K562 (cell line): ENCODE data around the gene ALDH5A1. TPM values are rescaled to one million over a fixed set of nuclear protein-coding genes. Genes with fewer than 3 reads are reported as not detected.

Experiments used
- DMBX1 ChIP-seq: fragments of 250-450 bp; sonication (Bioruptor Pico); IDR thresholded peaks from 2 replicates; pipeline ENCODE4 v1.8.0; 2022; ENCODE audit warnings: inconsistent platforms, mild to moderate bottlenecking, moderate library complexity, borderline replicate concordance
- GTF2E2 ChIP-seq: fragments of 200-800 bp; sonication (Bioruptor generic); IDR thresholded peaks from 2 replicates; pipeline ENCODE4 v1.6.1; 2016; ENCODE audit warnings: missing genetic modification characterization, missing compliant biosample characterization
- IRF1 ChIP-seq: sonication (generic); formaldehyde crosslinking; IDR thresholded peaks from 2 replicates; pipeline ENCODE4 v1.8.0; 2022; ENCODE audit warnings: missing genetic modification reagents, mild to moderate bottlenecking, borderline replicate concordance
- MED1 ChIP-seq: sonication (generic); formaldehyde crosslinking; IDR thresholded peaks from 2 replicates; pipeline ENCODE4 v1.8.1; 2023; ENCODE audit warnings: missing genetic modification reagents, borderline replicate concordance
- MEIS2 ChIP-seq: fragments of 450-650 bp; IDR thresholded peaks from 2 replicates; pipeline ENCODE4 v1.6.1; 2014; ENCODE audit warnings: mild to moderate bottlenecking; ENCODE audit not compliant: partially characterized antibody
- MIER1 ChIP-seq: fragments of 450-650 bp; IDR thresholded peaks from 2 replicates; pipeline ENCODE4 v1.6.1; 2016; ENCODE audit warnings: antibody characterized with exemption, mild to moderate bottlenecking, low read depth
- NFATC3 ChIP-seq: fragments of 450-650 bp; IDR thresholded peaks from 2 replicates; pipeline ENCODE4 v1.6.1; 2017; ENCODE audit warnings: mild to moderate bottlenecking
- RBM17 ChIP-seq: fragments of 200-400 bp; formaldehyde crosslinking; IDR thresholded peaks from 2 replicates; pipeline ENCODE4 v1.6.1; 2017; ENCODE audit warnings: low read depth, mild to moderate bottlenecking, low read length, borderline replicate concordance
- TAF1 ChIP-seq: IDR thresholded peaks from 2 replicates; pipeline ENCODE4 v1.6.1; 2011; ENCODE audit warnings: mild to moderate bottlenecking, low read length, moderate library complexity; ENCODE audit not compliant: insufficient read depth, control insufficient read depth, severe bottlenecking; ENCODE audit errors: extremely low read depth
- TAL1 ChIP-seq: fragments of 450-650 bp; IDR thresholded peaks from 2 replicates; pipeline ENCODE4 v1.6.1; 2016; ENCODE audit warnings: mild to moderate bottlenecking
- U2AF1 ChIP-seq: fragments of 200-400 bp; formaldehyde crosslinking; optimal IDR thresholded peaks from 2 replicates; pipeline ENCODE3; 2017; ENCODE audit warnings: mild to moderate bottlenecking, low read depth, low read length, moderate library complexity
- ZBTB8A ChIP-seq: fragments of 450-650 bp; IDR thresholded peaks from 2 replicates; pipeline ENCODE4 v1.6.1; 2018; ENCODE audit warnings: mild to moderate bottlenecking, moderate library complexity; ENCODE audit not compliant: partially characterized antibody
- ZNF217 ChIP-seq: sonication (generic); formaldehyde crosslinking; IDR thresholded peaks from 2 replicates; pipeline ENCODE4 v1.8.0; 2022; ENCODE audit warnings: mild to moderate bottlenecking, missing genetic modification reagents
- ZNF253 ChIP-seq: fragments of 250-450 bp; sonication (Bioruptor Pico); conservative IDR thresholded peaks from 2 replicates; pipeline ENCODE4 v1.6.1; 2021; ENCODE audit warnings: mild to moderate bottlenecking
- ZNF57 ChIP-seq: fragments of 450-650 bp; formaldehyde crosslinking; IDR thresholded peaks from 2 replicates; pipeline ENCODE4 v1.4.0; 2020; ENCODE audit warnings: mild to moderate bottlenecking, moderate library complexity
- polyA plus RNA-seq, 8 experiments: library from polyadenylated mRNA; depleted of rRNA in 4 of 8; stranded (reverse) in 5 of 8; unstranded in 3 of 8; fragments of >200 nt; fragmentation: Nextera tagmentation in 2 of 8; fragmentation: Illumina TruSeq in 1 of 8; extraction: Ambion mirVana in 2 of 8; extraction: Trizol in 1 of 8; gene quantifications; 2 replicates each; pipeline versions ENCODE4 v1.2.1 to v1.2.3, GENCODE V29; 2011 to 2014; ENCODE audit warnings: inconsistent platforms in 1 of 8, missing spikeins in 1 of 8
- total RNA-seq, 7 experiments: library from RNA; depleted of rRNA in 6 of 7; stranded (reverse); fragments of >200 nt in 6 of 7; fragmentation: Illumina TruSeq in 2 of 7; extraction: Trizol in 2 of 7; gene quantifications; 2 replicates each; pipeline versions ENCODE4 v1.2.1 to v1.2.3, GENCODE V29; 2011 to 2021; ENCODE audit warnings: low replicate concordance in 1 of 7
- TF ChIP-seq, protein P1 (sequence below), 2 experiments: fragments of 450-650 bp; formaldehyde crosslinking in 1 of 2; IDR thresholded peaks; 2 replicates each; pipeline versions ENCODE4 v1.4.0 to v1.6.1; 2014 to 2020; ENCODE audit warnings: mild to moderate bottlenecking in 2 of 2, borderline replicate concordance in 1 of 2, low read depth in 1 of 2
- TF ChIP-seq, protein P2 (sequence below): fragments of 450-650 bp; IDR thresholded peaks from 2 replicates; pipeline ENCODE4 v1.6.1; 2016; ENCODE audit warnings: missing biosample characterization, missing genetic modification characterization

The ALDH5A1 gene
- total and polyA plus RNA-seq, 9 of the 15 experiments (the other 6 are each of a cell fraction or from before 2014, with no cell fraction given) = 2.2 to 19.7 (median 9.5) TPM

DNA sequence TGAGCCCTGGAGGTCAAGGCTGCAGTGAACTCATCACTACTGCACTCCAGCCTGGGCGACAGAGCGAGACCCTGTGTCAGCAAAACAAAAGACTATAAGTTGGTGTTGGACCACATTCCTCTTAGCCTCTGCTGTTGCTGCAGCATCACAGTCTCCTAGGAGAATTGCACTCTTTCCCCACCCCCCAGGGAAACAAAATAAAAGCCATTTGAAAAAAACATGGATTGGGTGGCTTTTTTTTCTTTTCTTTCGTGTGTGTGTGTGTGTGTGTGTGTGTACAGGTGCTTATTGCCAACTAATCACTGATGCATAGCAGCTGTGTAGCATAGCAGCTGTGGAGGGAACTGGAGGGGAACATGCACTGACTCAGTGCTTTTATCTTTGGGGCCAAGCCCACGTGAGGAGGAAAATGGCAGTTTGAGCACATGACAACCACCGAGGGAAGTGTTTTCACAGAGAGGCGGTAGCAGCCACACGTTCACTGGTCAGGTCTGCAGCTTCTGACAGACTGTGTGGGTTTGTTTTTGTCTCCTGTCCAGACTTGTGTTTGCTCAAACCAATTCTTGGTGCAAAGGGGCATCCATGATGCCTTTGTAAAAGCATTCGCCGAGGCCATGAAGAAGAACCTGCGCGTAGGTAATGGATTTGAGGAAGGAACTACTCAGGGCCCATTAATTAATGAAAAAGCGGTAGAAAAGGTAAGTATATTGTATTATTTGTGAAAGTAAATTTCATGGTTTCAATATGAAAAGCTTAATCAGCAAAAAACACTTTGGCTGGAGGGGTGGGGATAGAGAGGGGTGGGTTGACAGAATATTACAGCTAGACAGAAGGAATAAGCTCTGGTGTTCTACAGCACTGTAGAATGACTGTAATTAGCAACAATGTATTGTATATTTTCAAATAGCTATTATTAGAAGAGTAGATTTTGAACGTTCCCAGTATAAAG lies 27.7 kb downstream of the ALDH5A1 start (continued):
- TF ChIP-seq, protein P1, sequence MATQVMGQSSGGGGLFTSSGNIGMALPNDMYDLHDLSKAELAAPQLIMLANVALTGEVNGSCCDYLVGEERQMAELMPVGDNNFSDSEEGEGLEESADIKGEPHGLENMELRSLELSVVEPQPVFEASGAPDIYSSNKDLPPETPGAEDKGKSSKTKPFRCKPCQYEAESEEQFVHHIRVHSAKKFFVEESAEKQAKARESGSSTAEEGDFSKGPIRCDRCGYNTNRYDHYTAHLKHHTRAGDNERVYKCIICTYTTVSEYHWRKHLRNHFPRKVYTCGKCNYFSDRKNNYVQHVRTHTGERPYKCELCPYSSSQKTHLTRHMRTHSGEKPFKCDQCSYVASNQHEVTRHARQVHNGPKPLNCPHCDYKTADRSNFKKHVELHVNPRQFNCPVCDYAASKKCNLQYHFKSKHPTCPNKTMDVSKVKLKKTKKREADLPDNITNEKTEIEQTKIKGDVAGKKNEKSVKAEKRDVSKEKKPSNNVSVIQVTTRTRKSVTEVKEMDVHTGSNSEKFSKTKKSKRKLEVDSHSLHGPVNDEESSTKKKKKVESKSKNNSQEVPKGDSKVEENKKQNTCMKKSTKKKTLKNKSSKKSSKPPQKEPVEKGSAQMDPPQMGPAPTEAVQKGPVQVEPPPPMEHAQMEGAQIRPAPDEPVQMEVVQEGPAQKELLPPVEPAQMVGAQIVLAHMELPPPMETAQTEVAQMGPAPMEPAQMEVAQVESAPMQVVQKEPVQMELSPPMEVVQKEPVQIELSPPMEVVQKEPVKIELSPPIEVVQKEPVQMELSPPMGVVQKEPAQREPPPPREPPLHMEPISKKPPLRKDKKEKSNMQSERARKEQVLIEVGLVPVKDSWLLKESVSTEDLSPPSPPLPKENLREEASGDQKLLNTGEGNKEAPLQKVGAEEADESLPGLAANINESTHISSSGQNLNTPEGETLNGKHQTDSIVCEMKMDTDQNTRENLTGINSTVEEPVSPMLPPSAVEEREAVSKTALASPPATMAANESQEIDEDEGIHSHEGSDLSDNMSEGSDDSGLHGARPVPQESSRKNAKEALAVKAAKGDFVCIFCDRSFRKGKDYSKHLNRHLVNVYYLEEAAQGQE (IDR thresholded peaks at IDR 0.05; ENCODE audit: borderline replicate concordance) = peak; percentile 18; the same call in 1 of the 2 replicates
- TF ChIP-seq, protein P1 (CRISPR knock-in tag; IDR thresholded peaks at IDR 0.05; ENCODE audit: low read depth) = no peak
- TF ChIP-seq DMBX1 (CRISPR knock-in tag) (peak; percentile 74; the same call in 1 of the 2 replicates), ZNF57 (CRISPR knock-in tag) (no peak), ZNF253 (CRISPR knock-in tag) (no peak), U2AF1 (no peak), IRF1 (no peak), NFATC3 (no peak), ZNF217 (CRISPR knock-in tag) (no peak), TAF1 (no peak), MIER1 (no peak), RBM17 (no peak), ZBTB8A (no peak), GTF2E2 (tag) (no peak), TAL1 (0 out of 2 replicates have a peak, but pooled peaks have one; percentile 4), MED1 (CRISPR knock-in tag) (no peak), MEIS2 (no peak)
- TF ChIP-seq, protein P2, sequence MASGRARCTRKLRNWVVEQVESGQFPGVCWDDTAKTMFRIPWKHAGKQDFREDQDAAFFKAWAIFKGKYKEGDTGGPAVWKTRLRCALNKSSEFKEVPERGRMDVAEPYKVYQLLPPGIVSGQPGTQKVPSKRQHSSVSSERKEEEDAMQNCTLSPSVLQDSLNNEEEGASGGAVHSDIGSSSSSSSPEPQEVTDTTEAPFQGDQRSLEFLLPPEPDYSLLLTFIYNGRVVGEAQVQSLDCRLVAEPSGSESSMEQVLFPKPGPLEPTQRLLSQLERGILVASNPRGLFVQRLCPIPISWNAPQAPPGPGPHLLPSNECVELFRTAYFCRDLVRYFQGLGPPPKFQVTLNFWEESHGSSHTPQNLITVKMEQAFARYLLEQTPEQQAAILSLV (tag) = peak; percentile 24; the same call in 1 of the 2 replicates
